Measurements from ENCODE around the gene UBE2QL1. TPM values are rescaled to one million over a fixed set of nuclear protein-coding genes. Genes with fewer than 3 reads are reported as not detected.

Gene UBE2QL1
- total and polyA plus RNA-seq, 5 donors, result 5.5 to 16.7 (median 13.5) TPM

GRCh38 chr5:6446626-6447309 lies 1.9 kb upstream of the UBE2QL1 start:
- WGBS, result 66% methylated on average over 21 of the region's 21 CpGs
- H3K4me3 ChIP-seq (ENCODE audit: low read length), result no peak overlapping the region
- no peaks in the 10 kb centered on the region for H3K27me3 ChIP-seq (ENCODE audit: control insufficient read depth, insufficient read depth)
- H3K9me3 ChIP-seq (ENCODE audit: control insufficient read depth, low read length), result peaks cover 4% of the 10 kb centered on the region
- H3K27ac ChIP-seq (ENCODE audit: low read length), result no peak overlapping the region
- intact Hi-C loops (cut with DNase I), result loop anchor here in 1 of 4 donors (10.0 kb wide), 1 partner anchor 62 kb away; no protein-coding TSS in a partner anchor
- DNase-seq, result no peak
- no peaks in the 10 kb centered on the region for H3K4me1 ChIP-seq (ENCODE audit: control insufficient read depth, insufficient read depth, low read length)
- peak in 1 of 2 donors; percentile 15 for ATAC-seq

GRCh38 chr5:6447384-6448140 lies 1.1 kb upstream of the UBE2QL1 start:
- H3K27ac ChIP-seq (ENCODE audit: low read length), result no peak overlapping the region
- WGBS, result 98% methylated on average over 7 of the region's 7 CpGs
- H3K27me3 ChIP-seq (ENCODE audit: control insufficient read depth, insufficient read depth), result no peaks in the 10 kb centered on the region
- H3K4me1 ChIP-seq (ENCODE audit: control insufficient read depth, insufficient read depth, low read length), result no peaks in the 10 kb centered on the region
- H3K9me3 ChIP-seq (ENCODE audit: control insufficient read depth, low read length), result peaks cover 4% of the 10 kb centered on the region
- ATAC-seq (no peak), DNase-seq (no peak)
- intact Hi-C loops (cut with DNase I), result loop anchor here in 1 of 4 donors (10.0 kb wide), 1 partner anchor 63 kb away; no protein-coding TSS in a partner anchor
- H3K4me3 ChIP-seq (ENCODE audit: low read length), result no peak overlapping the region

- H3K4me1 ChIP-seq (ENCODE audit: control insufficient read depth, insufficient read depth, low read length), result no peaks in the 10 kb centered on the region
- DNase-seq, result no peak
- no peak for ATAC-seq
- intact Hi-C loops (cut with DNase I), result loop anchor here in 1 of 4 donors (10.0 kb wide), 1 partner anchor 63 kb away; no protein-coding TSS in a partner anchor
- H3K27me3 ChIP-seq (ENCODE audit: control insufficient read depth, insufficient read depth), result no peaks in the 10 kb centered on the region
- no peak overlapping the region for H3K27ac ChIP-seq (ENCODE audit: low read length)
- no peak overlapping the region for H3K4me3 ChIP-seq (ENCODE audit: low read length)
- H3K9me3 ChIP-seq (ENCODE audit: control insufficient read depth, low read length), result peaks cover under 1% of the 10 kb centered on the region
- WGBS, result 96% methylated on average over 3 of the region's 3 CpGs
Measured at GRCh38 chr5:6448141-6448491, 543 bp upstream of the UBE2QL1 start.

GRCh38 chr5:6449465-6450158 lies 953 bp downstream of the UBE2QL1 start:
- ATAC-seq (no peak), DNase-seq (no peak)

GRCh38 chr5:6450319-6450833 lies 1.7 kb downstream of the UBE2QL1 start:
- Histone ChIP-seq H3K27ac (ENCODE audit: low read length) (no peak overlapping the region), H3K4me3 (ENCODE audit: low read length) (peak overlapping the region; percentile 40), H3K4me1 (ENCODE audit: control insufficient read depth, insufficient read depth, low read length) (no peaks in the 10 kb centered on the region), H3K27me3 (ENCODE audit: control insufficient read depth, insufficient read depth) (no peaks in the 10 kb centered on the region), H3K9me3 (ENCODE audit: control insufficient read depth, low read length) (no peaks in the 10 kb centered on the region)
- intact Hi-C loops (cut with DNase I), result no loop called here
- ATAC-seq, result no peak
- 37% methylated on average over 9 of the region's 9 CpGs for WGBS
- no peak for DNase-seq

More at GRCh38 chr5:6449465-6450158, 953 bp downstream of the UBE2QL1 start:
- intact Hi-C loops (cut with DNase I), result loop anchor here in 1 of 4 donors (10.0 kb wide), 1 partner anchor 65 kb away; no protein-coding TSS in a partner anchor
- Histone ChIP-seq H3K27me3 (ENCODE audit: control insufficient read depth, insufficient read depth) (no peaks in the 10 kb centered on the region), H3K9me3 (ENCODE audit: control insufficient read depth, low read length) (no peaks in the 10 kb centered on the region), H3K4me3 (ENCODE audit: low read length) (peak overlapping the region; percentile 40), H3K4me1 (ENCODE audit: control insufficient read depth, insufficient read depth, low read length) (no peaks in the 10 kb centered on the region), H3K27ac (ENCODE audit: low read length) (no peak overlapping the region)
- WGBS, result 13% methylated on average over 15 of the region's 15 CpGs

- ATAC-seq (peak; percentile 36 to 37), DNase-seq (peak; percentile 35 to 74 (median 72))
- peaks cover 2% of the 10 kb centered on the region for H3K9me3 ChIP-seq (ENCODE audit: control insufficient read depth, low read length)
- peak overlapping the region; percentile 85 for H3K27ac ChIP-seq (ENCODE audit: low read length)
- H3K4me3 ChIP-seq (ENCODE audit: low read length), result no peak overlapping the region
- 42% methylated on average over 10 of the region's 10 CpGs for WGBS
- H3K4me1 ChIP-seq (ENCODE audit: control insufficient read depth, insufficient read depth, low read length), result no peaks in the 10 kb centered on the region
- H3K27me3 ChIP-seq (ENCODE audit: control insufficient read depth, insufficient read depth), result no peaks in the 10 kb centered on the region
- intact Hi-C loops (cut with DNase I), result no loop called here
Measured at GRCh38 chr5:6452622-6453504, 4.2 kb downstream of the UBE2QL1 start.

GRCh38 chr5:6453937-6454560 lies 5.4 kb downstream of the UBE2QL1 start:
- Histone ChIP-seq H3K4me1 (ENCODE audit: control insufficient read depth, insufficient read depth, low read length) (no peaks in the 10 kb centered on the region), H3K9me3 (ENCODE audit: control insufficient read depth, low read length) (peaks cover 2% of the 10 kb centered on the region), H3K4me3 (ENCODE audit: low read length) (no peak overlapping the region), H3K27ac (ENCODE audit: low read length) (peak overlapping the region; percentile 95), H3K27me3 (ENCODE audit: control insufficient read depth, insufficient read depth) (no peaks in the 10 kb centered on the region)
- DNase-seq (no peak), ATAC-seq (peak; percentile 24 to 27)
- intact Hi-C loops (cut with DNase I), result no loop called here
- 53% methylated on average over 2 of the region's 2 CpGs for WGBS

- peak in 1 of 3 donors; percentile 62 for DNase-seq
- Histone ChIP-seq H3K9me3 (ENCODE audit: control insufficient read depth, low read length) (peaks cover 2% of the 10 kb centered on the region), H3K27me3 (ENCODE audit: control insufficient read depth, insufficient read depth) (no peaks in the 10 kb centered on the region), H3K4me1 (ENCODE audit: control insufficient read depth, insufficient read depth, low read length) (no peaks in the 10 kb centered on the region), H3K4me3 (ENCODE audit: low read length) (no peak overlapping the region), H3K27ac (ENCODE audit: low read length) (peak overlapping the region; percentile 95)
- intact Hi-C loops (cut with DNase I), result no loop called here
- WGBS, result 55% methylated on average over 12 of the region's 12 CpGs
- ATAC-seq, result peak; percentile 89
Measured at GRCh38 chr5:6454628-6455053, 6.0 kb downstream of the UBE2QL1 start.

GRCh38 chr5:6455571-6456200 lies 7.0 kb downstream of the UBE2QL1 start:
- intact Hi-C loops (cut with DNase I), result no loop called here
- 75% methylated on average over 13 of the region's 13 CpGs for WGBS
- no peaks in the 10 kb centered on the region for H3K4me1 ChIP-seq (ENCODE audit: control insufficient read depth, insufficient read depth, low read length)
- H3K27ac ChIP-seq (ENCODE audit: low read length), result peak overlapping the region; percentile 95
- DNase-seq (no peak), ATAC-seq (peak in 1 of 2 donors; percentile 36)
- peaks cover 2% of the 10 kb centered on the region for H3K9me3 ChIP-seq (ENCODE audit: control insufficient read depth, low read length)
- H3K27me3 ChIP-seq (ENCODE audit: control insufficient read depth, insufficient read depth), result no peaks in the 10 kb centered on the region
- H3K4me3 ChIP-seq (ENCODE audit: low read length), result no peak overlapping the region

All from right cardiac atrium (tissue), 5 donors.